GM19328 (cell line): ENCODE results near the gene PSMD1.
"Not testable (repeated sequence)": the region's sequence is repeated elsewhere in the genome, so short reads cannot be mapped to it uniquely, and the experiment has no call there.

Experiments used
- ATAC-seq: cut with Tn5 transposase; IDR thresholded peaks from one replicate; pipeline ENCODE4 v1.9.1; 2021; ENCODE audit warnings: mild to moderate bottlenecking, moderate library complexity; ENCODE audit not compliant: unreplicated experiment

PSMD1 gene

GRCh38 chr2:231181860-231182512, 125.3 kb downstream of the PSMD1 start:
- no peak for ATAC-seq

- ATAC-seq = no peak
Observed at GRCh38 chr2:231182513-231182899, 125.8 kb downstream of the PSMD1 start.

GRCh38 chr2:231183851-231184250, 127.2 kb downstream of the PSMD1 start:
- no peak for ATAC-seq

- no peak for ATAC-seq
Observed at GRCh38 chr2:231184319-231184718, 127.7 kb downstream of the PSMD1 start.

- ATAC-seq = no peak
Observed at GRCh38 chr2:231185050-231185725, 128.5 kb downstream of the PSMD1 start.

- ATAC-seq = no peak
Observed at GRCh38 chr2:231185886-231186285, 129.2 kb downstream of the PSMD1 start.

GRCh38 chr2:231186325-231186724, 129.7 kb downstream of the PSMD1 start:
- ATAC-seq = no peak

- no peak for ATAC-seq
Observed at GRCh38 chr2:231187736-231188505, 131.3 kb downstream of the PSMD1 start.

GRCh38 chr2:231188506-231189170, 132.0 kb downstream of the PSMD1 start:
- ATAC-seq = no peak

- ATAC-seq = no peak
Observed at GRCh38 chr2:231189171-231189530, 132.5 kb downstream of the PSMD1 start.

- ATAC-seq = no peak
Observed at GRCh38 chr2:231189571-231190495, 133.2 kb downstream of the PSMD1 start.

- ATAC-seq = no peak
Observed at GRCh38 chr2:231190531-231191197, 134.0 kb downstream of the PSMD1 start.

GRCh38 chr2:231191896-231192872, 135.5 kb downstream of the PSMD1 start:
- no peak for ATAC-seq

- ATAC-seq = no peak
Observed at GRCh38 chr2:231193216-231193615, 136.5 kb downstream of the PSMD1 start.

GRCh38 chr2:231196592-231196991, 139.9 kb downstream of the PSMD1 start:
- ATAC-seq = no peak

GRCh38 chr2:231197196-231197595, 140.5 kb downstream of the PSMD1 start:
- ATAC-seq = not testable (repeated sequence)

- ATAC-seq = no peak
Observed at GRCh38 chr2:231197706-231198290, 141.1 kb downstream of the PSMD1 start.
